Rectal smooth muscle tissue (tissue), 1 donor: ENCODE measurements around the gene PDZRN4.
"Not testable (repeated sequence)": the region's sequence is repeated elsewhere in the genome, so short reads cannot be mapped to it uniquely, and the experiment has no call there.

ENCODE experiments used
- H3K27ac ChIP-seq: one replicate; pipeline ENCODE4 v1.7.0; 2013; ENCODE audit warnings: low read depth, low read length, inconsistent platforms
- H3K27me3 ChIP-seq: one replicate; pipeline ENCODE4 v1.7.0; 2013; ENCODE audit warnings: low read length; ENCODE audit not compliant: control insufficient read depth, insufficient read depth
- H3K36me3 ChIP-seq: one replicate; pipeline ENCODE4 v1.7.0; 2013; ENCODE audit warnings: low read length; ENCODE audit not compliant: control insufficient read depth, insufficient read depth
- H3K4me1 ChIP-seq: one replicate; pipeline ENCODE4 v1.7.0; 2013; ENCODE audit warnings: low read length; ENCODE audit not compliant: control insufficient read depth, insufficient read depth
- H3K4me3 ChIP-seq: one replicate; pipeline ENCODE4 v1.7.0; 2013; ENCODE audit warnings: low read length
- H3K9ac ChIP-seq: one replicate; pipeline ENCODE4 v1.7.0; 2013; ENCODE audit warnings: low read length

Gene PDZRN4

DNA sequence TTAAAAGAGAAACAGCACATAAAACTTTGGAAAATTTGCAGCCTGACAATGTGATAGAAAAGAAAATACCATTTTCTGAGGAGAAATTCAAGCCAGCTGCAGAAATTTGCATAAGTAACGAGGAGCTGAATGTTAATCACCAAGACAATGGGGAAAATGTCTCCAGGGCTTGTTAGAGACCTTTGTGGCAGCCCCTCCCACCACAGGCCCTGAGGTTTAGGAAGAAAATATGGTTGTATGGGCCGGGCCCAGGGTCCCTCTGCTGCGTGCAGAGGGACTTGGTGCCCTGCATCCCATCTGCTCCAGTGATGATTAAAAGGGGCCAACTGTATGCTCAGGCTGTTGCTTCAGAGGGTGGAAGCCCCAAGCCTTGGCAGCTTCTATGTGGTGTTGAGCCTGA lies 427.1 kb downstream of the PDZRN4 start:
- H3K27ac ChIP-seq, H3K4me3 ChIP-seq, H3K36me3 ChIP-seq, H3K4me1 ChIP-seq, H3K27me3 ChIP-seq, H3K9ac ChIP-seq: not testable (repeated sequence)

DNA sequence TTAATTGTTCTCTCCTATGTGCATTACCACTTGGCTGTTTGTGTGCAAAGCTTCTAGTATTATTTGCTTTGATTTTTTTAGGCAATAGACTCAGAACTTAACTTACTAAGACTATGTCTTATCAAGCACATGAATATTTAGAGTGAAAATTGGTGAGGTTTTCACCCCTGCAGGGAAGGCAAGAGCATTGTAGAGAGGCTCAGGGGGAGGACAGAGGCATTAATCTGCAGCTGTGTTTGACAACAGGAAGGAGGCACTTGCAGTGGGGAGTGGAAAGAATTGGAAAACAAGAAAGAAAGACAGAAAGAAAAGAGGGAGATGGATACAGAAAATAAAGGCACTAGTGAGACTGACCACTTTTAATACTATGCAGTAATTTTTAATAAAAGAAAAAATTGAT lies 431.6 kb downstream of the PDZRN4 start:
- no peaks in the 10 kb centered on the region for H3K4me1 ChIP-seq
- H3K27me3 ChIP-seq = no peaks in the 10 kb centered on the region
- no peaks in the 10 kb centered on the region for H3K36me3 ChIP-seq
- H3K9ac ChIP-seq = no peak overlapping the region
- no peak overlapping the region for H3K4me3 ChIP-seq
- H3K27ac ChIP-seq = no peak overlapping the region

DNA sequence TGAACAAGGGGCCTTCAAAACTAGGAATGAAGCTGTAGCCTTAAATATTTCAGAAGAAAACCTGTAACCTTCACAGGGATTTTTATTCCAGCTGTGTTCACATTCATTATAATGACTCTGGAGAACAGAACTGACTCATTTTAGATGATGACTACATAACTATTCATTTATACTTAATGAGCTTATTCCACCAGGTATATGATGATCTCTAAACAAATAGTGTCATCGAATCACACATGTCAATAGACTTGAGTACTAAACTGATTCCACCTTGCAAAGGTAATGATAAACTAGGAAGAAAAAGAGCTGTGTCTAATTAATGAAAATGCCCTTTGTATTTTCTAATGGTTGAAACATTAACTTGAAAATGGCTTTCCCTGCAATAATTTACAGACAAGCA lies 433.2 kb downstream of the PDZRN4 start:
- Histone ChIP-seq H3K27me3 (no peaks in the 10 kb centered on the region), H3K4me1 (no peaks in the 10 kb centered on the region), H3K4me3 (no peak overlapping the region), H3K27ac (no peak overlapping the region), H3K9ac (no peak overlapping the region), H3K36me3 (no peaks in the 10 kb centered on the region)
